HG03064 (cell line): ENCODE results near the gene SLC2A13.

Experiments
- ATAC-seq: cut with Tn5 transposase; IDR thresholded peaks from one replicate; pipeline ENCODE4 v1.9.1; 2021; ENCODE audit warnings: low read depth; ENCODE audit not compliant: unreplicated experiment

SLC2A13 gene

GRCh38 chr12:40105515-40106201, at the start of gene SLC2A13:
SLC2A13 (minus strand) TSS chr12:40106081; CDS start chr12:40105808, 273 bp downstream.
- peak; percentile 83 for ATAC-seq

- ATAC-seq = no peak
Measured at GRCh38 chr12:40154381-40154780, 48.5 kb upstream of the SLC2A13 start.

- no peak for ATAC-seq
Measured at GRCh38 chr12:40153432-40153831, 47.6 kb upstream of the SLC2A13 start.

GRCh38 chr12:40152783-40153383, 47.0 kb upstream of the SLC2A13 start:
- ATAC-seq = no peak

GRCh38 chr12:40149673-40150260, 43.9 kb upstream of the SLC2A13 start:
- no peak for ATAC-seq

GRCh38 chr12:40146800-40147797, 41.2 kb upstream of the SLC2A13 start:
- ATAC-seq = no peak

DNA sequence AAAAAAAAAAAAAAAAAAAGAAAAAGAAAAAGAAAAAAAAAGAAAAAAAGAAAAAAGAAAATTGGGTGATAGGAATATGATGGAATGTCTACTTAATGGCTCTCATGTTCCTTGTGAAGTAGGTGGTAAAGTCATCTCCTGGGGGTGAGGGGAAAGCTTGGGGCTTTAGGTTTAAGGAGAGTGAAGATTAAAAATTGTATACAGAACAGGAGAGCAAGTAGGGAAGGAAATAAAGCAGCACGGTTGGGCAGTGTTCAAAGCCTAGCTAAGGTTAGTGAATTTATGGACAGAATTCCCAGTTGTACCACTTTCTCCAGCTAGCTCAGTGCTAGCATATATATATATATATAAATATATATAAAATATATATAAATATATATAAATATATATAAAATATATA, 40.0 kb upstream of the SLC2A13 start:
- ATAC-seq = no peak

GRCh38 chr12:40144023-40144422, 38.1 kb upstream of the SLC2A13 start:
- ATAC-seq = no peak

DNA sequence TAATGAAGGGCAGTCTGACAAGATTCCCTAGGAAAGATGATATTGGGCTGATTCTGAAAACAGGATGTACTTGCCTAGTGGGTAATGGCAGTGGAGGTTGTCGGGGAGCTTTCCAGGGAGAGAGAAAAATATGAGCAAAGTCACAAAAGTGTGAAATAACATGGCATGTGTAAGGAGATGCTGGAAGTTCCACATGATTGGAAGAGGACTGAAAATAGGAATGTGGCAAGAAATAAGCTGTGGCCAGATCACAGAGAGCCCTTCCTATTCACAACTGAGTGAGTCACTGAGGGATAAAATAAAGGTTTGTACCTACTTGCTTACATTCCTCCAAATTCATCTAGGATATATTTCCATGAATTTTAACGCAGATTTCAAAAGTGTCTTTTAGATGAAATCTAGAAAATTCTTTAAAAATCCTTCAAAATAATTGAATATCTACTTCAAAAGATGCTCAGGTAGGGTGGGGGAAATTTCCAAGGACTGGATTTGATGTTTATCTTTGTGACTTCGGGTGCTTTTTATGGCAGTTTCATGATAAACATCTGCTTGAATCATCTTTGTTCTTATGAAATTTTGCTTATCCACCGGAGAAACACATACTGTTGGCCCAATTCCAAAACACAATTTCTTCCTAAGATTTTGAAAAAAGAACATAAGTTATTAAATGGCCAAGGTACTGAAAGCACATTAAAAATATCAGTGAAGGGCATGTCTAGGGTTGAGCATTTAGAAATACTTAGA, 36.3 kb upstream of the SLC2A13 start:
- no peak for ATAC-seq

- ATAC-seq = no peak
Measured at GRCh38 chr12:40138526-40138925, 32.6 kb upstream of the SLC2A13 start.

- ATAC-seq = peak; percentile 76
Measured at GRCh38 chr12:40137252-40137651, 31.4 kb upstream of the SLC2A13 start.

DNA sequence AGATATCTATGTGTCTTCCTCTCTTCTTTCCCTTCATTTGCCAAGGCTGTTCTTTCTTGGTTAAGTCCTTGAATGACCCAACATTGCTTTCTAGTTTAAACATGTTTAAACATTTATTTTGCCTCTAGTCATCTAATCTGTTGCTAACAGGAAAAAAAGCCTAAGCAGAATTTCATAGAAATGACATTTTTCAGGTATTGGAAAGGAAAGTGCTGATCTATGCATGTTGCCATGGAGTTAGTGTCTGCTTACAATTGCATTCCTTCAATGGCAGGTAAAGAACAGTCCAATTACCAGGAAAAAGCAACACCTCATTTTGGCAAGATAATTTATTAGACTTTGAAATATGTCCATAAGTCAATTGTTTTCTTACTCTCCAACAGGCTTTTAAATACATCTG, 21.5 kb upstream of the SLC2A13 start:
- no peak for ATAC-seq

DNA sequence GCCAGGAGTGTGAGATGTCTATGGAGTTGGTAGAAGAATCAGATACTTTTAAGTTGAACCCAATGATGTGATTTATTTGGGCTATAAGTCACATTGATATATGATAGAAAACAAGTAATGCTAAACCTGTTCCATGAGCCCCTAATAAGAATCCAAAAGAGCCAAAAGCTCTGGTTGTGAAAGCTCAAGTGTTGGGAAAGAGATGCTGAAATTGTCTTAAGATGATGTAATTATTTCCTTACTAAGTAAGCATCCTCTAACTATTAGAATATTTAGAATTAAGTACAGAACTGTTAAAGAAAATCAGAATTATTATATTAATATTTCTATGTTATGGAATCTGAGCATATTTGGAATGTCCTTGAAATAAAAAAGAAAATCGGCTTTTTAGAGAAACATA, 17.6 kb upstream of the SLC2A13 start:
- no peak for ATAC-seq

DNA sequence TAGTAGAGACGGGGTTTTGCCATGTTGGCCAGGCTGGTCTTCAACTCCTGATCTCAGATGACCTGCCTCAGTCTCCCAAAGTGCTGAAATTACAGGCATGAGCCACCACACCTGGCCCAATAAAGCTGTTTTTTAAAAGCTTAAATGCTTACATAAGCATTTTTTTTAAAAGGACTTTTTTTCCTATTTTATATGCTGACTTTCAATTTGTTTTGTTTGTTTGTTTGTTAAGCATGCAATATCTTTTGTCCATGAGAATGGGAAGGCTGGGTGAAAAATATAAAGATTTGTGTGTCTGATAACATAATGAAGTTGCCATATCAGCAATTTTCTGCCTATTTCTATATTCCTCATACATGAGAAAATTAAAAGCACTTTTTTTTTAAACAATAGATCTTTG, 17.0 kb upstream of the SLC2A13 start:
- ATAC-seq = no peak

DNA sequence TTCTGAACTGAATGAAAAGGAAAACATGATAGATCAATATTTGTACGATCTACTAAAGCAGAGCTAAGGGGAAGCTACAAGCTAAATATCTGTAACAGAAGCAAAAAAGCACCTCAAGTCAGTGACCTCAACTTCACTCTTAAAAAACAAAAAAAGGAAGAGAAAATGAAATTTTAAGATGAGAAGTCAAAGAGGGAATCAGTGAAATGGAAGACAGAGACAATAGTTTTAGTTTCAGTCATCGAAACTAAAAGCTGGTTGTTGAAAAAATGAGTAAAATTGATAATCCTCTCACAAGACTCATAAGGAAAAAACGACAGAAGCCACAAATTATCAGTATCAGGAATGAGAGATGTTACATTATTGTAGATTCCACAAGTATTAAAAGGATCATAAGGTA, 11.9 kb upstream of the SLC2A13 start:
- ATAC-seq = peak; percentile 95

DNA sequence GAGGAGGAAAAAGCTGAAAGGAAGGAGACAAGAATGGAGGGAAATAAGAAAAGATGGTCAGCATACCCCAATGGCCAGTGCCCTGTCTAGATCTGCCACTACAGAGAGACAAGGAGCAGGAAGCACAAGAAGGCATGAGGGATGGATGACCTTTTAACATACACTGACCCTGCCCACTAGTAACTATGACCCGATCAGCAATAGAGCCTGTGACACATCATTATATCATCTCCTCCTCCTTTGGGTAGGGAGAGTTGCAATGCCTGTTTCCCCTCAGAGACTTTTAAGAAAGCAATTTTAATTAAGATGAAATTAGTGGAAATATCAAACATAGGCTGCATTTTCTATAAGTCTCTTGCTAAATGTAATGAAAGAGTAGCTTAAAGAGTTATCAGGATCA, 4.7 kb upstream of the SLC2A13 start:
- ATAC-seq = no peak

- no peak for ATAC-seq
Measured at GRCh38 chr12:40107803-40108620, 2.1 kb upstream of the SLC2A13 start.

GRCh38 chr12:40107098-40107802, 1.4 kb upstream of the SLC2A13 start:
- ATAC-seq = no peak

- no peak for ATAC-seq
Measured at GRCh38 chr12:40106655-40107054, 774 bp upstream of the SLC2A13 start.
